Glutamatergic neuron (in vitro differentiated cells): ENCODE measurements around the gene UCN3. TPM values are rescaled to one million over a fixed set of nuclear protein-coding genes. Genes with fewer than 3 reads are reported as not detected.

Experiments
- DNase-seq: peaks from one replicate; pipeline ENCODE4 v3.0.0; 2022
- H3K27ac Mint-ChIP-seq: one replicate; pipeline ENCODE4 v1.8.0; 2020; ENCODE audit warnings: mild to moderate bottlenecking, mixed read lengths, inconsistent platforms; ENCODE audit not compliant: unreplicated experiment
- H3K27me3 Mint-ChIP-seq: one replicate; pipeline ENCODE4 v1.8.0; 2020; ENCODE audit warnings: mild to moderate bottlenecking, moderate library complexity, mixed read lengths, inconsistent platforms; ENCODE audit not compliant: unreplicated experiment
- H3K36me3 Mint-ChIP-seq: one replicate; pipeline ENCODE4 v1.8.0; 2020; ENCODE audit warnings: mild to moderate bottlenecking, mixed read lengths, inconsistent platforms; ENCODE audit not compliant: unreplicated experiment
- H3K4me1 Mint-ChIP-seq: one replicate; pipeline ENCODE4 v1.8.0; 2020; ENCODE audit warnings: mild to moderate bottlenecking, low read depth, mixed read lengths, inconsistent platforms; ENCODE audit not compliant: unreplicated experiment
- H3K4me3 Mint-ChIP-seq: one replicate; pipeline ENCODE4 v1.8.0; 2020; ENCODE audit warnings: mild to moderate bottlenecking, mixed read lengths, inconsistent platforms; ENCODE audit not compliant: unreplicated experiment
- H3K9me3 Mint-ChIP-seq: one replicate; pipeline ENCODE4 v1.8.0; 2020; ENCODE audit warnings: mild to moderate bottlenecking, moderate library complexity, mixed read lengths, inconsistent platforms; ENCODE audit not compliant: unreplicated experiment
- CTCF ChIP-seq: fragments of 200-600 bp; sonication (generic); IDR thresholded peaks from one replicate; pipeline ENCODE4 v1.5.0; 2021; ENCODE audit not compliant: partially characterized antibody, unreplicated experiment
- total RNA-seq: library from RNA; stranded (reverse); fragmentation: NEBNext Ultra II Directional; extraction: Animal tissue kit (Norgen Biotek cat#: 25700); gene quantifications from one replicate; pipeline ENCODE4 v1.2.1, GENCODE V29; 2021; ENCODE audit not compliant: unreplicated experiment

Gene UCN3
- total RNA-seq, 1 donor from 2014 or later, result not detected

DNA sequence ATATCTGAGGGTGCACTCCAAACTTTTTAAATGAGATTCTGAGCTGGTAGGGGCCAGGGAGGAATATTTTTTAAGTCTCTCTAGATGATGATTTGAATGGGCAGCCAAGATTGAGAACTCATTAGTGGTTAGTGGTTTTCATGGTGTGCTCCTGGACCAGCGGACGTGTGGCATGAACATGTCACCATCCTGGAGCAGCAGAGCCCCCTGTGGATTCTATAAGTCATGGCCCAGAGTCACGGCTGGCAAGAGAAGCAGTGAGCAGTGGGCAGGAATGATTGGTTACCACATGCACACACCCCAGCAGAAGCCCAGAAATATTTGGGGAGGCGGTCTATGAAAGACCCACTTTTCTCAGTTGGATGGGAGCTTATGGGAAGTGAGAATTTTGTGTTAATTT is 21.2 kb upstream of the UCN3 start:
- no peak overlapping the region for H3K4me3 Mint-ChIP-seq
- peaks cover 1% of the 10 kb centered on the region for H3K27me3 Mint-ChIP-seq
- no peak overlapping the region for H3K27ac Mint-ChIP-seq
- H3K9me3 Mint-ChIP-seq, result no peaks in the 10 kb centered on the region
- TF ChIP-seq CTCF, result no peak
- no peak for DNase-seq
- no peaks in the 10 kb centered on the region for H3K36me3 Mint-ChIP-seq
- H3K4me1 Mint-ChIP-seq, result peaks cover 2% of the 10 kb centered on the region

- Mint-ChIP-seq H3K27me3 (peaks cover 1% of the 10 kb centered on the region), H3K9me3 (no peaks in the 10 kb centered on the region), H3K4me3 (no peak overlapping the region), H3K36me3 (no peaks in the 10 kb centered on the region), H3K4me1 (peaks cover 2% of the 10 kb centered on the region), H3K27ac (no peak overlapping the region)
- no peak for DNase-seq
- TF ChIP-seq CTCF, result no peak
Measured at GRCh38 chr10:5343979-5344378, 20.8 kb upstream of the UCN3 start.

- H3K9me3 Mint-ChIP-seq, result no peaks in the 10 kb centered on the region
- H3K4me1 Mint-ChIP-seq, result peaks cover 2% of the 10 kb centered on the region
- no peak overlapping the region for H3K4me3 Mint-ChIP-seq
- no peak for DNase-seq
- H3K27me3 Mint-ChIP-seq, result no peaks in the 10 kb centered on the region
- TF ChIP-seq CTCF, result no peak
- no peak overlapping the region for H3K27ac Mint-ChIP-seq
- H3K36me3 Mint-ChIP-seq, result no peaks in the 10 kb centered on the region
Measured at GRCh38 chr10:5344746-5345145, 20.0 kb upstream of the UCN3 start.

DNA sequence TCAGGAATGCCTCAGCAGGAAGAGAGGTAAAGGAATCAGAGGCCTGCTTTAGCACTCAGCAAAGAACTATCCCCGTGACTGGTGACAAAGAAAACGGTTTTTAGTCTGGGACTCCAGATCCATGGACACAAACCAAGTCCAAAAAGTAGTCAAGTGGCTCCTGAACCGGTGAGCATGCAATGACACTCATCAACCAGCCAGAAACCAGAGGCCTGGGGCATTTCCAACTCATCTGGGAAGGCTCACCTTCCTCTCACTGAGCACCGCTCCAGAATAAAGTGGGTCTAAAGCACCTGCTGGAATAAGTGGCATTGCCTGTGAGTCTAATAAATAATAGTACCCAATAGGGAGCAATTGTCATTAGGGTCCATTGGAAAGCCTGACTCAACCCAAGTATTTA is 17.9 kb upstream of the UCN3 start:
- Mint-ChIP-seq H3K9me3 (no peaks in the 10 kb centered on the region), H3K27ac (no peak overlapping the region)

DNA sequence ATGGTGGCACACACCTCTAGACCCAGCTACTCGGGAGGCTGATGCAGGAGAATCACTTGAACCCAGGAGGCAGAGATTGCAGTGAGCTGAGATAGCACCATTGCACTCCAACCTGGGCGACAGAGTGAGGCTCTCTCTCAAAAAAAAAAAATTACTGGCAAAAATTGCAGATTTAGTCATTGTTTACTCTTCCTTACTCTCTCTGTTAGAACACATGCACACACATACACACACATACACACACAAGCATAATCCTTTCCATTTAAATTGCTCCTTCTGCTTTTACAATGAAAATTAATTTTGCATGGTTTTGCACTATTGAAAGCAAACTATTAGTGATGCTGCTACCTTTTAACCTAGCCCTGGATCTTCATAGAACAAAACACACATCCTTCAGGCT is 15.4 kb upstream of the UCN3 start:
- DNase-seq, result no peak
- Mint-ChIP-seq H3K27ac (no peak overlapping the region), H3K36me3 (no peaks in the 10 kb centered on the region), H3K27me3 (no peaks in the 10 kb centered on the region), H3K4me1 (peaks cover 2% of the 10 kb centered on the region), H3K4me3 (no peak overlapping the region), H3K9me3 (no peaks in the 10 kb centered on the region)
- TF ChIP-seq CTCF, result no peak

More for the DNA sequence above, 17.9 kb upstream of the UCN3 start:
- DNase-seq, result no peak
- TF ChIP-seq CTCF, result no peak
- Mint-ChIP-seq H3K27me3 (no peaks in the 10 kb centered on the region), H3K36me3 (no peaks in the 10 kb centered on the region), H3K4me1 (peaks cover 2% of the 10 kb centered on the region), H3K4me3 (no peak overlapping the region)
